Trophoblast cell (in vitro differentiated cells and primary cell): Measurements from ENCODE around the gene SIRPB1.
"Not testable (repeated sequence)": the region's sequence is repeated elsewhere in the genome, so short reads cannot be mapped to it uniquely, and the experiment has no call there.

Source experiments
- DNase-seq, 2 donors: peaks; one replicate each; pipeline ENCODE4 v3.0.0-alpha.2; 2016
- H2AFZ ChIP-seq: 2 replicates; pipeline ENCODE4 v1.6.1; 2013; ENCODE audit warnings: low read length, moderate library complexity, mild to moderate bottlenecking; ENCODE audit not compliant: insufficient read depth, poor library complexity
- H2AK5ac ChIP-seq: 2 replicates; pipeline ENCODE4 v1.6.1; 2013; ENCODE audit warnings: mild to moderate bottlenecking, low read length
- H2BK120ac ChIP-seq: 2 replicates; pipeline ENCODE4 v1.6.1; 2013; ENCODE audit warnings: low read length, mild to moderate bottlenecking, moderate library complexity; ENCODE audit not compliant: insufficient read depth, poor library complexity
- H2BK12ac ChIP-seq: 2 replicates; pipeline ENCODE4 v1.6.1; 2013; ENCODE audit warnings: mild to moderate bottlenecking, low read length, moderate library complexity
- H2BK5ac ChIP-seq: 2 replicates; pipeline ENCODE4 v1.6.1; 2013; ENCODE audit warnings: low read length, low read depth, moderate library complexity, mild to moderate bottlenecking; ENCODE audit not compliant: poor library complexity
- H3K14ac ChIP-seq: 2 replicates; pipeline ENCODE4 v1.6.1; 2013; ENCODE audit warnings: mild to moderate bottlenecking, low read length
- H3K18ac ChIP-seq: 2 replicates; pipeline ENCODE4 v1.6.1; 2013; ENCODE audit warnings: mild to moderate bottlenecking, low read length
- H3K23ac ChIP-seq: 2 replicates; pipeline ENCODE4 v1.6.1; 2013; ENCODE audit warnings: low read length
- H3K27ac ChIP-seq: 2 replicates; pipeline ENCODE4 v1.5.1; 2013; ENCODE audit warnings: low read depth, mild to moderate bottlenecking, inconsistent platforms, low read length, moderate library complexity
- H3K27me3 ChIP-seq: 2 replicates; pipeline ENCODE4 v1.6.1; 2013; ENCODE audit warnings: inconsistent platforms, mild to moderate bottlenecking, low read length, moderate library complexity; ENCODE audit not compliant: insufficient read depth
- H3K36me3 ChIP-seq, 2 experiments: 1 replicate in 1 of 2; 2 replicates in 1 of 2; pipeline ENCODE4 v1.6.1; 2013; ENCODE audit warnings: low read length in 2 of 2, mild to moderate bottlenecking in 2 of 2, moderate library complexity in 1 of 2; ENCODE audit not compliant: insufficient read depth in 2 of 2, control insufficient read depth in 1 of 2
- H3K4ac ChIP-seq: 2 replicates; pipeline ENCODE4 v1.6.1; 2013; ENCODE audit warnings: low read depth, mild to moderate bottlenecking, low read length, moderate library complexity
- H3K4me1 ChIP-seq, 2 experiments: 1 replicate in 1 of 2; 2 replicates in 1 of 2; pipeline ENCODE4 v1.6.1; 2013; ENCODE audit warnings: low read length in 2 of 2, mild to moderate bottlenecking in 2 of 2, moderate library complexity in 1 of 2; ENCODE audit not compliant: insufficient read depth in 2 of 2, control insufficient read depth in 1 of 2
- H3K4me2 ChIP-seq: 2 replicates; pipeline ENCODE4 v1.6.1; 2013; ENCODE audit warnings: inconsistent platforms, mild to moderate bottlenecking, low read length, moderate library complexity
- H3K4me3 ChIP-seq: 2 replicates; pipeline ENCODE4 v1.5.1; 2013; ENCODE audit warnings: mild to moderate bottlenecking, low read depth, low read length, inconsistent platforms
- H3K79me1 ChIP-seq: one replicate; pipeline ENCODE4 v1.6.1; 2013; ENCODE audit warnings: low read length
- H3K79me2 ChIP-seq: 2 replicates; pipeline ENCODE4 v1.6.1; 2013; ENCODE audit warnings: low read length, mild to moderate bottlenecking; ENCODE audit not compliant: control insufficient read depth, insufficient read depth, poor library complexity
- H3K9ac ChIP-seq: 2 replicates; pipeline ENCODE4 v1.6.1; 2013; ENCODE audit warnings: mild to moderate bottlenecking, low read length
- H3K9me3 ChIP-seq: 2 replicates; pipeline ENCODE4 v1.6.1; 2013; ENCODE audit warnings: low read depth, mild to moderate bottlenecking, control low read depth, inconsistent platforms, low read length; ENCODE audit not compliant: insufficient read depth
- H4K12ac ChIP-seq: 2 replicates; pipeline ENCODE4 v1.6.1; 2013; ENCODE audit warnings: low read depth, mild to moderate bottlenecking, low read length, moderate library complexity
- H4K8ac ChIP-seq: 2 replicates; pipeline ENCODE4 v1.6.1; 2013; ENCODE audit warnings: low read depth, mild to moderate bottlenecking, low read length, moderate library complexity
- H4K91ac ChIP-seq: one replicate; pipeline ENCODE4 v1.6.1; 2013; ENCODE audit warnings: low read depth, mild to moderate bottlenecking, low read length, moderate library complexity
- WGBS: extraction: QIAGEN DNeasy Blood & Tissue Kit; methylation state at CpG from one replicate; pipeline ENCODE4 v1.1.7; 2013; ENCODE audit warnings: missing lambda C conversion rate; ENCODE audit not compliant: insufficient read length, insufficient coverage; ENCODE audit errors: extremely low coverage; 5-methylcytosine and 5-hydroxymethylcytosine counted together

Gene SIRPB1

GRCh38 chr20:1646975-1647431 is 27.2 kb upstream of the SIRPB1 start:
- no peak overlapping the region for H3K23ac ChIP-seq
- H3K4me3 ChIP-seq = no peak overlapping the region
- no peaks in the 10 kb centered on the region for H3K79me2 ChIP-seq
- H3K9me3 ChIP-seq = peaks cover 5% of the 10 kb centered on the region
- H3K4me2 ChIP-seq = no peak overlapping the region
- no peak overlapping the region for H3K9ac ChIP-seq
- H3K79me1 ChIP-seq = no peaks in the 10 kb centered on the region
- H4K12ac ChIP-seq = no peak overlapping the region
- H3K27ac ChIP-seq = no peak overlapping the region
- no peak overlapping the region for H3K14ac ChIP-seq
- DNase-seq = no peak
- no peak overlapping the region for H2BK5ac ChIP-seq
- no peaks in the 10 kb centered on the region for H3K36me3 ChIP-seq
- H3K18ac ChIP-seq = no peak overlapping the region
- WGBS = no CpG with 5 or more reads among the region's 3 CpGs
- no peak overlapping the region for H2BK12ac ChIP-seq
- no peaks in the 10 kb centered on the region for H3K4me1 ChIP-seq
- H2AK5ac ChIP-seq = no peak overlapping the region
- H4K91ac ChIP-seq = no peak overlapping the region
- no peak overlapping the region for H2BK120ac ChIP-seq
- no peaks in the 10 kb centered on the region for H3K27me3 ChIP-seq
- H2AFZ ChIP-seq = no peak overlapping the region
- H4K8ac ChIP-seq = no peak overlapping the region
- H3K4ac ChIP-seq = no peak overlapping the region

GRCh38 chr20:1644101-1644962 is 24.5 kb upstream of the SIRPB1 start:
- Histone ChIP-seq H2BK5ac (no peak overlapping the region), H4K91ac (no peak overlapping the region), H3K27me3 (no peaks in the 10 kb centered on the region), H2BK12ac (no peak overlapping the region), H3K14ac (no peak overlapping the region), H3K4me3 (peak overlapping the region; percentile 6), H2BK120ac (no peak overlapping the region), H4K8ac (no peak overlapping the region), H3K9ac (no peak overlapping the region), H3K79me1 (no peaks in the 10 kb centered on the region), H3K4ac (no peak overlapping the region), H3K23ac (no peak overlapping the region), H2AK5ac (no peak overlapping the region), H3K18ac (no peak overlapping the region), H4K12ac (no peak overlapping the region), H2AFZ (no peak overlapping the region), H3K79me2 (no peaks in the 10 kb centered on the region), H3K4me1 (no peaks in the 10 kb centered on the region), H3K4me2 (no peak overlapping the region), H3K27ac (no peak overlapping the region), H3K9me3 (peaks cover 5% of the 10 kb centered on the region), H3K36me3 (no peaks in the 10 kb centered on the region)
- WGBS = no CpG with 5 or more reads among the region's 8 CpGs
- DNase-seq = no peak

- not testable (repeated sequence) for H3K27me3 ChIP-seq, H3K27ac ChIP-seq, H3K18ac ChIP-seq, H3K79me1 ChIP-seq, H2BK120ac ChIP-seq, H3K4ac ChIP-seq, H4K8ac ChIP-seq, H2AFZ ChIP-seq, H3K14ac ChIP-seq, H2BK12ac ChIP-seq, H3K4me3 ChIP-seq, H2AK5ac ChIP-seq, H3K36me3 ChIP-seq, H3K4me2 ChIP-seq, DNase-seq, H3K4me1 ChIP-seq, H3K9me3 ChIP-seq, H3K23ac ChIP-seq, H2BK5ac ChIP-seq, H3K9ac ChIP-seq, H3K79me2 ChIP-seq, H4K12ac ChIP-seq, H4K91ac ChIP-seq
- WGBS = no CpG with 5 or more reads among the region's 2 CpGs
Observed at GRCh38 chr20:1638643-1639042, 18.8 kb upstream of the SIRPB1 start.

GRCh38 chr20:1637755-1638154 is 17.9 kb upstream of the SIRPB1 start:
- no peak overlapping the region for H2BK12ac ChIP-seq
- no peak overlapping the region for H3K9ac ChIP-seq
- H3K27me3 ChIP-seq = no peaks in the 10 kb centered on the region
- H4K12ac ChIP-seq = no peak overlapping the region
- H3K14ac ChIP-seq = no peak overlapping the region
- no peak overlapping the region for H3K4me2 ChIP-seq
- H3K18ac ChIP-seq = no peak overlapping the region
- H3K9me3 ChIP-seq = no peaks in the 10 kb centered on the region
- no peaks in the 10 kb centered on the region for H3K4me1 ChIP-seq
- H3K27ac ChIP-seq = no peak overlapping the region
- H2AFZ ChIP-seq = no peak overlapping the region
- no peak overlapping the region for H4K8ac ChIP-seq
- H2AK5ac ChIP-seq = no peak overlapping the region
- no peaks in the 10 kb centered on the region for H3K79me1 ChIP-seq
- H3K79me2 ChIP-seq = no peaks in the 10 kb centered on the region
- H3K4ac ChIP-seq = no peak overlapping the region
- H3K36me3 ChIP-seq = no peaks in the 10 kb centered on the region
- H3K23ac ChIP-seq = no peak overlapping the region
- H2BK120ac ChIP-seq = no peak overlapping the region
- H2BK5ac ChIP-seq = no peak overlapping the region
- no peak overlapping the region for H4K91ac ChIP-seq
- WGBS = no CpG with 5 or more reads among the region's 2 CpGs
- no peak for DNase-seq
- no peak overlapping the region for H3K4me3 ChIP-seq
